Hepatocyte (in vitro differentiated cells): ENCODE measurements around the gene MAN1C1. TPM values are rescaled to one million over a fixed set of nuclear protein-coding genes. Genes with fewer than 3 reads are reported as not detected.

ENCODE experiments used
- DNase-seq: peaks from one replicate; pipeline ENCODE4 v3.0.0-alpha.2; 2016; ENCODE audit warnings: low spot score
- H2AFZ ChIP-seq: fragments of 200-600 bp; sonication (generic); 2 replicates; pipeline ENCODE4 v1.6.0; 2016; ENCODE audit warnings: antibody characterized with exemption, mild to moderate bottlenecking
- H3K27ac ChIP-seq: fragments of 200-600 bp; sonication (generic); 2 replicates; pipeline ENCODE4 v1.5.1; 2016; ENCODE audit warnings: mild to moderate bottlenecking
- H3K27me3 ChIP-seq: fragments of 200-600 bp; sonication (generic); 2 replicates; pipeline ENCODE4 v1.6.1; 2016
- H3K36me3 ChIP-seq: fragments of 200-600 bp; sonication (generic); replicated peaks from 2 replicates; pipeline ENCODE4 v1.5.1; 2016; ENCODE audit warnings: low read depth; ENCODE audit not compliant: insufficient read depth
- H3K4me1 ChIP-seq: fragments of 200-600 bp; sonication (generic); 2 replicates; pipeline ENCODE4 v1.5.1; 2016; ENCODE audit warnings: mild to moderate bottlenecking, moderate library complexity; ENCODE audit not compliant: insufficient read depth
- H3K4me2 ChIP-seq: fragments of 200-600 bp; sonication (generic); 2 replicates; pipeline ENCODE4 v1.6.0; 2016
- H3K4me3 ChIP-seq: fragments of 200-600 bp; sonication (generic); 2 replicates; pipeline ENCODE4 v1.5.1; 2016; ENCODE audit warnings: mild to moderate bottlenecking
- H3K79me2 ChIP-seq: fragments of 200-600 bp; sonication (generic); 2 replicates; pipeline ENCODE4 v1.6.0; 2017; ENCODE audit warnings: mild to moderate bottlenecking
- H3K9me2 ChIP-seq: fragments of 200-600 bp; sonication (generic); replicated peaks from 2 replicates; pipeline ENCODE4 v1.6.0; 2017; ENCODE audit warnings: mild to moderate bottlenecking; ENCODE audit not compliant: insufficient read depth
- H3K9me3 ChIP-seq: fragments of 200-600 bp; sonication (generic); 2 replicates; pipeline ENCODE4 v1.5.1; 2016; ENCODE audit warnings: low read depth, mild to moderate bottlenecking
- H4K20me1 ChIP-seq: fragments of 200-600 bp; sonication (generic); 2 replicates; pipeline ENCODE4 v1.6.0; 2016; ENCODE audit warnings: mild to moderate bottlenecking; ENCODE audit not compliant: insufficient read depth, poor library complexity, severe bottlenecking
- CTCF ChIP-seq: fragments of 200-600 bp; sonication (generic); IDR thresholded peaks from 2 replicates; pipeline ENCODE4 v1.5.1; 2016; ENCODE audit warnings: antibody characterized with exemption, mild to moderate bottlenecking; ENCODE audit not compliant: poor library complexity
- EZH2 ChIP-seq: fragments of 200-600 bp; sonication (generic); IDR thresholded peaks from 2 replicates; pipeline ENCODE4 v1.6.1; 2016; ENCODE audit warnings: antibody characterized with exemption, mild to moderate bottlenecking, borderline replicate concordance
- EZH2phosphoT487 ChIP-seq: fragments of 200-600 bp; sonication (generic); IDR thresholded peaks from one replicate; pipeline ENCODE4 v1.6.1; 2018; ENCODE audit warnings: antibody characterized with exemption, mild to moderate bottlenecking, low read depth, moderate library complexity; ENCODE audit not compliant: unreplicated experiment, severe bottlenecking
- WGBS: methylation state at CpG from one replicate; pipeline ENCODE4 v1.1.6; 2016; ENCODE audit warnings: low lambda C conversion rate; ENCODE audit errors: missing lambda C conversion rate; 5-methylcytosine and 5-hydroxymethylcytosine counted together
- polyA plus RNA-seq: library from polyadenylated mRNA; unstranded; fragments of >200 nt; fragmentation: Nextera tagmentation; extraction: Ambion mirVana; gene quantifications from 2 replicates; pipeline ENCODE4 v1.2.1, GENCODE V29; 2016
- total RNA-seq: library from RNA; depleted of rRNA; stranded (reverse); fragments of >200 nt; gene quantifications from 2 replicates; pipeline ENCODE4 v1.2.3, GENCODE V29; 2014

The MAN1C1 gene
- total and polyA plus RNA-seq, 2 experiments from 2014 or later, result 20.6 to 29.3 TPM

- peak overlapping the region; percentile 37 for H2AFZ ChIP-seq
- peak overlapping the region; percentile 95 for H3K27ac ChIP-seq
- H3K27me3 ChIP-seq, result no peaks in the 10 kb centered on the region
- no peaks in the 10 kb centered on the region for H3K36me3 ChIP-seq
- H3K4me3 ChIP-seq, result no peak overlapping the region
- H3K79me2 ChIP-seq, result no peaks in the 10 kb centered on the region
- no peaks in the 10 kb centered on the region for H3K9me2 ChIP-seq
- no peaks in the 10 kb centered on the region for H4K20me1 ChIP-seq
- TF ChIP-seq CTCF (no peak), EZH2 (no peak), EZH2phosphoT487 (no peak)
- DNase-seq, result peak; percentile 87
- WGBS, result 62% methylated on average over 21 of the region's 21 CpGs
- no peaks in the 10 kb centered on the region for H3K9me3 ChIP-seq
- peaks cover 48% of the 10 kb centered on the region for H3K4me1 ChIP-seq
- peak overlapping the region; percentile 36 for H3K4me2 ChIP-seq
Measured at GRCh38 chr1:25568834-25569596, 47.6 kb upstream of the MAN1C1 start.

GRCh38 chr1:25569597-25570396, 46.8 kb upstream of the MAN1C1 start:
- Histone ChIP-seq H3K27ac (peak overlapping the region; percentile 95), H4K20me1 (no peaks in the 10 kb centered on the region), H2AFZ (no peak overlapping the region), H3K79me2 (no peaks in the 10 kb centered on the region), H3K9me2 (no peaks in the 10 kb centered on the region), H3K27me3 (no peaks in the 10 kb centered on the region), H3K9me3 (no peaks in the 10 kb centered on the region), H3K36me3 (no peaks in the 10 kb centered on the region), H3K4me2 (no peak overlapping the region), H3K4me3 (no peak overlapping the region), H3K4me1 (peaks cover 54% of the 10 kb centered on the region)
- no peak for TF ChIP-seq EZH2
- TF ChIP-seq EZH2phosphoT487, result no peak
- no peak for TF ChIP-seq CTCF
- no peak for DNase-seq
- WGBS, result 85% methylated on average over 18 of the region's 18 CpGs

GRCh38 chr1:25570798-25571521, 45.6 kb upstream of the MAN1C1 start:
- H3K9me2 ChIP-seq, result no peaks in the 10 kb centered on the region
- TF ChIP-seq EZH2, result no peak
- no peak for TF ChIP-seq EZH2phosphoT487
- no peak for TF ChIP-seq CTCF
- no peak overlapping the region for H2AFZ ChIP-seq
- WGBS, result 92% methylated on average over 12 of the region's 12 CpGs
- DNase-seq, result no peak
- H3K27me3 ChIP-seq, result no peaks in the 10 kb centered on the region
- H3K79me2 ChIP-seq, result no peaks in the 10 kb centered on the region
- no peak overlapping the region for H3K4me3 ChIP-seq
- H3K9me3 ChIP-seq, result no peaks in the 10 kb centered on the region
- H3K27ac ChIP-seq, result no peak overlapping the region
- no peaks in the 10 kb centered on the region for H3K36me3 ChIP-seq
- H4K20me1 ChIP-seq, result no peaks in the 10 kb centered on the region
- H3K4me2 ChIP-seq, result no peak overlapping the region
- peaks cover 53% of the 10 kb centered on the region for H3K4me1 ChIP-seq
